GM12878 (cell line): ENCODE data around the gene LAMA4. TPM values are rescaled to one million over a fixed set of nuclear protein-coding genes. Genes with fewer than 3 reads are reported as not detected.

Source experiments
- BMI1 ChIP-seq: fragments of 450-650 bp; IDR thresholded peaks from 2 replicates; pipeline ENCODE4 v1.6.1; 2016; ENCODE audit warnings: mild to moderate bottlenecking, moderate library complexity, borderline replicate concordance
- CBX3 ChIP-seq: fragments of 200-600 bp; sonication (generic); IDR thresholded peaks from 2 replicates; pipeline ENCODE4 v1.6.1; 2016; ENCODE audit warnings: low read depth, borderline replicate concordance
- GABPA ChIP-seq: IDR thresholded peaks from 2 replicates; pipeline ENCODE4 v1.6.1; 2014; ENCODE audit warnings: antibody characterized with exemption, low read depth, mild to moderate bottlenecking, inconsistent platforms
- IKZF1 ChIP-seq: fragments of 450-650 bp; conservative IDR thresholded peaks from 2 replicates; pipeline ENCODE4 v1.6.1; 2017; ENCODE audit warnings: antibody characterized with exemption, mild to moderate bottlenecking
- IRF4 ChIP-seq: IDR thresholded peaks from 2 replicates; pipeline ENCODE4 v1.6.1; 2011; ENCODE audit warnings: low read depth, low read length
- MTA3 ChIP-seq: IDR thresholded peaks from 2 replicates; pipeline ENCODE4 v1.6.1; 2012; ENCODE audit warnings: low read length, inconsistent platforms, borderline replicate concordance
- NFIC ChIP-seq: IDR thresholded peaks from 2 replicates; pipeline ENCODE4 v1.6.1; 2012; ENCODE audit warnings: low read depth, mild to moderate bottlenecking, inconsistent platforms, low read length, moderate library complexity
- NR2F1 ChIP-seq: fragments of 450-650 bp; conservative IDR thresholded peaks from 2 replicates; pipeline ENCODE4 v1.6.1; 2017; ENCODE audit warnings: mild to moderate bottlenecking
- SMC3 ChIP-seq: IDR thresholded peaks from 2 replicates; pipeline ENCODE4 v1.6.1; 2011; ENCODE audit warnings: low read length, improper control_type of control experiment, borderline replicate concordance
- polyA plus RNA-seq, 11 experiments: library from polyadenylated mRNA; depleted of rRNA in 4 of 11; unstranded in 6 of 11; stranded (reverse) in 5 of 11; fragments of >200 nt; fragmentation: Nextera tagmentation in 4 of 11; fragmentation: Illumina TruSeq in 1 of 11; extraction: Ambion mirVana in 4 of 11; extraction: Trizol in 1 of 11; gene quantifications; 1 replicate in 1 of 11; 2 replicates in 10 of 11; pipeline versions ENCODE4 v1.2.1 to v1.2.3, GENCODE V29; 2011 to 2016; ENCODE audit warnings: inconsistent platforms in 2 of 11, missing spikeins in 2 of 11, low read depth in 1 of 11
- total RNA-seq, 4 experiments: library from RNA; depleted of rRNA in 3 of 4; stranded (reverse); fragments of >200 nt in 3 of 4; fragmentation: Illumina TruSeq in 1 of 4; extraction: Trizol in 1 of 4; gene quantifications; 2 replicates each; pipeline versions ENCODE4 v1.2.1 to v1.2.3, GENCODE V29; 2013 to 2021
- TF ChIP-seq, protein P1 (sequence below): fragments of 450-650 bp; formaldehyde crosslinking; IDR thresholded peaks from 2 replicates; pipeline ENCODE4 v1.5.0; 2022; ENCODE audit warnings: mild to moderate bottlenecking, missing genetic modification characterization
- TF ChIP-seq, protein P2 (sequence below): IDR thresholded peaks from 2 replicates; pipeline ENCODE4 v1.6.1; 2011; ENCODE audit warnings: borderline replicate concordance, low read depth, mild to moderate bottlenecking, moderate library complexity, mixed read lengths, low read length; ENCODE audit not compliant: insufficient read depth; ENCODE audit errors: extremely low read length
- TF ChIP-seq, protein P3 (sequence below): fragments of 450-650 bp; formaldehyde crosslinking; IDR thresholded peaks from 2 replicates; pipeline ENCODE4 v1.4.0; 2020; ENCODE audit warnings: mild to moderate bottlenecking, moderate library complexity
- TF ChIP-seq, protein P4 (sequence below): IDR thresholded peaks from 2 replicates; pipeline ENCODE4 v1.6.1; 2011; ENCODE audit warnings: mild to moderate bottlenecking, low read depth, low read length, moderate library complexity; ENCODE audit not compliant: insufficient replicate concordance
- TF ChIP-seq, protein P5 (sequence below): IDR thresholded peaks from 2 replicates; pipeline ENCODE4 v1.6.1; 2012; ENCODE audit warnings: low read depth, low read length, improper control_type of control experiment

LAMA4 gene
- total and polyA plus RNA-seq, 10 of the 15 experiments (the other 5 are each of a cell fraction or from before 2014, with no cell fraction given), result 0.11 to 0.21 (median 0.14) TPM; not detected in 7

DNA sequence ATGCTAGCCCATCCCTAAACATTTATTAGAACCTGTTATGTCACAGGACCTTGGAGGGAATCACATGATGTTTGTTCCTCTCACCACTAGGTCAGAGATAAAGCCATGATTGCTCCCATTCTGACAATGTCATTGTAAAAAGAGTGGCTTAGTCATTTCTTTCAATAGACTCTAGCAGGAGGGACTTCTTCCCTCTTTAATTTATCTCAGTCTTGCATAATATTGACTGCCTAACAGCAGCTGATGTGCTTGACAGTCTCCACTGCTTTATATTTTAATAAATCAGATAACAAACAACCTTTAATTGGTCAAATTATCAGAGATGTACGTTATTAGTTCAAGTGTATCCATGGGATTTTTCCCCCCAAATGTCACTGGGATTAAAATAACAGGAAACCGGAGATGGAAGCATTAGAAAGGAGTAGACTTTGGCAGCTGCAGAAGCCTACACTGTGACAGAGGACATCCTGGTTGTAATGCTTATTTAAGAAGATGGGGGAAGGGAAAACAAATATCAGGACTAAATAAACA lies 39.6 kb downstream of the LAMA4 start (continued):
- TF ChIP-seq, protein P1, sequence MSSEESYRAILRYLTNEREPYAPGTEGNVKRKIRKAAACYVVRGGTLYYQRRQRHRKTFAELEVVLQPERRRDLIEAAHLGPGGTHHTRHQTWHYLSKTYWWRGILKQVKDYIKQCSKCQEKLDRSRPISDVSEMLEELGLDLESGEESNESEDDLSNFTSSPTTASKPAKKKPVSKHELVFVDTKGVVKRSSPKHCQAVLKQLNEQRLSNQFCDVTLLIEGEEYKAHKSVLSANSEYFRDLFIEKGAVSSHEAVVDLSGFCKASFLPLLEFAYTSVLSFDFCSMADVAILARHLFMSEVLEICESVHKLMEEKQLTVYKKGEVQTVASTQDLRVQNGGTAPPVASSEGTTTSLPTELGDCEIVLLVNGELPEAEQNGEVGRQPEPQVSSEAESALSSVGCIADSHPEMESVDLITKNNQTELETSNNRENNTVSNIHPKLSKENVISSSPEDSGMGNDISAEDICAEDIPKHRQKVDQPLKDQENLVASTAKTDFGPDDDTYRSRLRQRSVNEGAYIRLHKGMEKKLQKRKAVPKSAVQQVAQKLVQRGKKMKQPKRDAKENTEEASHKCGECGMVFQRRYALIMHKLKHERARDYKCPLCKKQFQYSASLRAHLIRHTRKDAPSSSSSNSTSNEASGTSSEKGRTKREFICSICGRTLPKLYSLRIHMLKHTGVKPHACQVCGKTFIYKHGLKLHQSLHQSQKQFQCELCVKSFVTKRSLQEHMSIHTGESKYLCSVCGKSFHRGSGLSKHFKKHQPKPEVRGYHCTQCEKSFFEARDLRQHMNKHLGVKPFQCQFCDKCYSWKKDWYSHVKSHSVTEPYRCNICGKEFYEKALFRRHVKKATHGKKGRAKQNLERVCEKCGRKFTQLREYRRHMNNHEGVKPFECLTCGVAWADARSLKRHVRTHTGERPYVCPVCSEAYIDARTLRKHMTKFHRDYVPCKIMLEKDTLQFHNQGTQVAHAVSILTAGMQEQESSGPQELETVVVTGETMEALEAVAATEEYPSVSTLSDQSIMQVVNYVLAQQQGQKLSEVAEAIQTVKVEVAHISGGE (CRISPR knock-in tag), result no peak
- TF ChIP-seq IKZF1, result no peak
- TF ChIP-seq, protein P2, sequence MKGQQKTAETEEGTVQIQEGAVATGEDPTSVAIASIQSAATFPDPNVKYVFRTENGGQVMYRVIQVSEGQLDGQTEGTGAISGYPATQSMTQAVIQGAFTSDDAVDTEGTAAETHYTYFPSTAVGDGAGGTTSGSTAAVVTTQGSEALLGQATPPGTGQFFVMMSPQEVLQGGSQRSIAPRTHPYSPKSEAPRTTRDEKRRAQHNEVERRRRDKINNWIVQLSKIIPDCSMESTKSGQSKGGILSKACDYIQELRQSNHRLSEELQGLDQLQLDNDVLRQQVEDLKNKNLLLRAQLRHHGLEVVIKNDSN, result no peak
- TF ChIP-seq, protein P3, sequence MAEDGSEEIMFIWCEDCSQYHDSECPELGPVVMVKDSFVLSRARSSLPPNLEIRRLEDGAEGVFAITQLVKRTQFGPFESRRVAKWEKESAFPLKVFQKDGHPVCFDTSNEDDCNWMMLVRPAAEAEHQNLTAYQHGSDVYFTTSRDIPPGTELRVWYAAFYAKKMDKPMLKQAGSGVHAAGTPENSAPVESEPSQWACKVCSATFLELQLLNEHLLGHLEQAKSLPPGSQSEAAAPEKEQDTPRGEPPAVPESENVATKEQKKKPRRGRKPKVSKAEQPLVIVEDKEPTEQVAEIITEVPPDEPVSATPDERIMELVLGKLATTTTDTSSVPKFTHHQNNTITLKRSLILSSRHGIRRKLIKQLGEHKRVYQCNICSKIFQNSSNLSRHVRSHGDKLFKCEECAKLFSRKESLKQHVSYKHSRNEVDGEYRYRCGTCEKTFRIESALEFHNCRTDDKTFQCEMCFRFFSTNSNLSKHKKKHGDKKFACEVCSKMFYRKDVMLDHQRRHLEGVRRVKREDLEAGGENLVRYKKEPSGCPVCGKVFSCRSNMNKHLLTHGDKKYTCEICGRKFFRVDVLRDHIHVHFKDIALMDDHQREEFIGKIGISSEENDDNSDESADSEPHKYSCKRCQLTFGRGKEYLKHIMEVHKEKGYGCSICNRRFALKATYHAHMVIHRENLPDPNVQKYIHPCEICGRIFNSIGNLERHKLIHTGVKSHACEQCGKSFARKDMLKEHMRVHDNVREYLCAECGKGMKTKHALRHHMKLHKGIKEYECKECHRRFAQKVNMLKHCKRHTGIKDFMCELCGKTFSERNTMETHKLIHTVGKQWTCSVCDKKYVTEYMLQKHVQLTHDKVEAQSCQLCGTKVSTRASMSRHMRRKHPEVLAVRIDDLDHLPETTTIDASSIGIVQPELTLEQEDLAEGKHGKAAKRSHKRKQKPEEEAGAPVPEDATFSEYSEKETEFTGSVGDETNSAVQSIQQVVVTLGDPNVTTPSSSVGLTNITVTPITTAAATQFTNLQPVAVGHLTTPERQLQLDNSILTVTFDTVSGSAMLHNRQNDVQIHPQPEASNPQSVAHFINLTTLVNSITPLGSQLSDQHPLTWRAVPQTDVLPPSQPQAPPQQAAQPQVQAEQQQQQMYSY (CRISPR knock-in tag), result no peak
- no peak for TF ChIP-seq CBX3
- no peak for TF ChIP-seq BMI1
- TF ChIP-seq IRF4, result no peak
- no peak for TF ChIP-seq MTA3
- TF ChIP-seq NR2F1, result no peak
- TF ChIP-seq, protein P4, sequence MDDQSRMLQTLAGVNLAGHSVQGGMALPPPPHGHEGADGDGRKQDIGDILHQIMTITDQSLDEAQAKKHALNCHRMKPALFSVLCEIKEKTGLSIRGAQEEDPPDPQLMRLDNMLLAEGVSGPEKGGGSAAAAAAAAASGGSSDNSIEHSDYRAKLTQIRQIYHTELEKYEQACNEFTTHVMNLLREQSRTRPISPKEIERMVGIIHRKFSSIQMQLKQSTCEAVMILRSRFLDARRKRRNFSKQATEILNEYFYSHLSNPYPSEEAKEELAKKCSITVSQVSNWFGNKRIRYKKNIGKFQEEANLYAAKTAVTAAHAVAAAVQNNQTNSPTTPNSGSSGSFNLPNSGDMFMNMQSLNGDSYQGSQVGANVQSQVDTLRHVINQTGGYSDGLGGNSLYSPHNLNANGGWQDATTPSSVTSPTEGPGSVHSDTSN, result no peak
- no peak for TF ChIP-seq GABPA
- TF ChIP-seq, protein P5, sequence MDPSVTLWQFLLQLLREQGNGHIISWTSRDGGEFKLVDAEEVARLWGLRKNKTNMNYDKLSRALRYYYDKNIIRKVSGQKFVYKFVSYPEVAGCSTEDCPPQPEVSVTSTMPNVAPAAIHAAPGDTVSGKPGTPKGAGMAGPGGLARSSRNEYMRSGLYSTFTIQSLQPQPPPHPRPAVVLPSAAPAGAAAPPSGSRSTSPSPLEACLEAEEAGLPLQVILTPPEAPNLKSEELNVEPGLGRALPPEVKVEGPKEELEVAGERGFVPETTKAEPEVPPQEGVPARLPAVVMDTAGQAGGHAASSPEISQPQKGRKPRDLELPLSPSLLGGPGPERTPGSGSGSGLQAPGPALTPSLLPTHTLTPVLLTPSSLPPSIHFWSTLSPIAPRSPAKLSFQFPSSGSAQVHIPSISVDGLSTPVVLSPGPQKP, result no peak
- TF ChIP-seq NFIC, result no peak
- TF ChIP-seq SMC3, result no peak
